ENCODE measurements around the gene YWHAG. TPM values are rescaled to one million over a fixed set of nuclear protein-coding genes. Genes with fewer than 3 reads are reported as not detected.
A peak's percentile ranks its signal among the peaks of the same experiment; 100 is the strongest.

The YWHAG gene
- total RNA-seq, 1 experiment from 2014 or later: 241 TPM

- no peak overlapping the region for H2BK120ac ChIP-seq (ENCODE audit: low read depth, low read length, poor library complexity, severe bottlenecking)
- Mint-ChIP-seq H3K9me3 (no peaks in the 10 kb centered on the region), H3K4me1 (peaks cover 21 to 34% of the 10 kb centered on the region in 2 experiments), H3K36me3 (ENCODE audit: insufficient read depth in 1 of 3, low read depth in 3 of 3) (no peaks in the 10 kb centered on the region; a peak in 1 of 7 replicates), H3K27ac (peak overlapping the region in 1 of 3 experiments; percentile 9; a peak in 1 of 7 replicates), H3K4me3 (peak overlapping the region in 1 of 2 experiments; percentile 88; a peak in 2 of 5 replicates), H3K27me3 (ENCODE audit: low read depth) (no peaks in the 10 kb centered on the region)
- no peak overlapping the region for H4K8ac ChIP-seq (replicated peaks; ENCODE audit: insufficient read length, low read depth, low read length)
- no peak overlapping the region for H2BK5ac ChIP-seq (ENCODE audit: insufficient read length, low read length)
- no peak overlapping the region for H2BK15ac ChIP-seq (ENCODE audit: low read depth, low read length)
- no peak overlapping the region for H2BK20ac ChIP-seq (ENCODE audit: low read depth, low read length, poor library complexity, severe bottlenecking)
- no peak overlapping the region for H3K23ac ChIP-seq (ENCODE audit: insufficient read length, low read depth, low read length)
- H3K79me1 ChIP-seq (ENCODE audit: insufficient read depth, low read depth, low read length, poor library complexity, severe bottlenecking): no peaks in the 10 kb centered on the region
- H3K27me3 ChIP-seq (ENCODE audit: insufficient read depth, low read length): no peaks in the 10 kb centered on the region
- no peaks in the 10 kb centered on the region for H3K23me2 ChIP-seq (ENCODE audit: insufficient read length, low read depth, low read length, poor library complexity, severe bottlenecking)
- no peak overlapping the region for H3K9ac ChIP-seq (ENCODE audit: extremely low read depth, insufficient read length, low read length)
- H2BK12ac ChIP-seq (ENCODE audit: insufficient read length, low read depth, low read length): no peak overlapping the region
- no peak overlapping the region for H3K56ac ChIP-seq (ENCODE audit: insufficient read length, low read depth, low read length)
- H4K91ac ChIP-seq (ENCODE audit: insufficient read length, low read depth, low read length): peak overlapping the region; percentile 6
- H4K5ac ChIP-seq (ENCODE audit: insufficient read length, low read depth, low read length): no peak overlapping the region
- no peaks in the 10 kb centered on the region for H4K20me1 ChIP-seq (ENCODE audit: control insufficient read depth, insufficient read depth, insufficient read length)
- peaks cover 5% of the 10 kb centered on the region; the same call in 1 of the 2 replicates for H3K4me1 ChIP-seq (ENCODE audit: insufficient read depth, low read length)
- DNase-seq: no peak
- H3T11ph ChIP-seq (ENCODE audit: low read length): no peak overlapping the region
- no peak overlapping the region for H3K18ac ChIP-seq (ENCODE audit: insufficient read length, low read depth, low read length)
- peak overlapping the region; percentile 50 for H3K4me2 ChIP-seq (ENCODE audit: insufficient read depth, insufficient read length, low read length)
- no peak overlapping the region for H3K27ac ChIP-seq (ENCODE audit: insufficient read length, low read depth, low read length)
- H3K14ac ChIP-seq (ENCODE audit: insufficient read depth, low read length): no peak overlapping the region
- no peaks in the 10 kb centered on the region for H3K9me3 ChIP-seq (ENCODE audit: control insufficient read depth, low read depth, low read length)
- no peak overlapping the region for H3K4ac ChIP-seq (ENCODE audit: low read depth, low read length)
- H2AK5ac ChIP-seq (ENCODE audit: insufficient read length, low read length): no peak overlapping the region
- H2AFZ ChIP-seq (ENCODE audit: low read length): no peak overlapping the region
- TF ChIP-seq CTCF (conservative IDR thresholded peaks at IDR 0.05): no peak
- no peaks in the 10 kb centered on the region for H3K79me2 ChIP-seq (ENCODE audit: insufficient read depth, low read length)
Observed at GRCh38 chr7:76408121-76408560, 49.4 kb upstream of the YWHAG start.
